Endothelial cell of umbilical vein (primary cell): ENCODE data around the gene CRLF3. TPM values are rescaled to one million over a fixed set of nuclear protein-coding genes. Genes with fewer than 3 reads are reported as not detected.

Experiments
- BruUV-seq: library from RNA; stranded (reverse); fragments of 400-500 nt; replicated peaks from 2 replicates; lab custom pipeline; 2021; lab: Mats Ljungman, UMichigan
- CTCF ChIA-PET: fragments of 300-600, 350-600 bp; sonication (Branson Sonifier 250); formaldehyde crosslinking; loops from one replicate; lab custom pipeline; 2021; ENCODE audit warnings: antibody characterized with exemption, inconsistent platforms; lab: Charles Lee
- POLR2A ChIA-PET: fragments of 300-600, 350-600 bp; sonication (Branson Sonifier 250); formaldehyde crosslinking; loops from one replicate; lab custom pipeline; 2021; ENCODE audit warnings: antibody characterized with exemption, inconsistent platforms; lab: Charles Lee
- DNase-seq: peaks from one replicate; pipeline ENCODE4 v3.0.0-alpha.2; 2011; ENCODE audit warnings: low read depth, low spot score
- FAIRE-seq: peaks from 2 replicates; lab custom pipeline; 2011; peaks lifted over from hg19 to GRCh38; lab: Jason Lieb, UNC
- H2AFZ ChIP-seq: 2 replicates; pipeline ENCODE4 v1.6.0; 2012; ENCODE audit warnings: low read depth, low read length, control low read depth, inconsistent platforms
- H3K27ac ChIP-seq: 2 replicates; pipeline ENCODE4 v1.5.1; 2011; ENCODE audit warnings: low read depth, mild to moderate bottlenecking, control low read depth, low read length, moderate library complexity; ENCODE audit not compliant: insufficient read depth
- H3K27me3 ChIP-seq, 2 experiments: 2 replicates each; pipeline versions ENCODE4 v1.6.0 to v1.6.1; 2011; ENCODE audit warnings: low read length in 2 of 2, mixed read lengths in 1 of 2; ENCODE audit not compliant: control insufficient read depth in 2 of 2, insufficient read depth in 2 of 2
- H3K36me3 ChIP-seq, 2 experiments: 2 replicates in 1 of 2; 3 replicates in 1 of 2; pipeline ENCODE4 v1.5.1; 2011; ENCODE audit warnings: low read length in 2 of 2, mild to moderate bottlenecking in 1 of 2, moderate library complexity in 1 of 2; ENCODE audit not compliant: control insufficient read depth in 2 of 2, insufficient read depth in 2 of 2; ENCODE audit errors: extremely low read depth in 1 of 2
- H3K4me1 ChIP-seq: 3 replicates; pipeline ENCODE4 v1.5.1; 2011; ENCODE audit warnings: mild to moderate bottlenecking, low read length; ENCODE audit not compliant: control insufficient read depth, insufficient read depth; ENCODE audit errors: extremely low read depth
- H3K4me2 ChIP-seq: 2 replicates; pipeline ENCODE4 v1.6.1; 2011; ENCODE audit warnings: low read length, control low read depth, mixed read lengths; ENCODE audit not compliant: insufficient read depth
- H3K4me3 ChIP-seq, 3 experiments: fragments of 200-600 bp in 1 of 3; sonication (generic), shearing (Covaris generic) in 1 of 3; replicated peaks in 1 of 3; 2 replicates each; pipeline ENCODE4 v1.5.1; 2011 to 2016; ENCODE audit warnings: control low read depth in 3 of 3, low read length in 3 of 3, mild to moderate bottlenecking in 2 of 3, inconsistent platforms in 1 of 3, low read depth in 1 of 3, moderate library complexity in 1 of 3; ENCODE audit not compliant: insufficient read depth in 1 of 3
- H3K79me2 ChIP-seq: 2 replicates; pipeline ENCODE4 v1.6.0; 2012; ENCODE audit warnings: low read length, inconsistent platforms; ENCODE audit not compliant: control insufficient read depth, insufficient read depth
- H3K9ac ChIP-seq: replicated peaks from 2 replicates; pipeline ENCODE3; 2011; ENCODE audit warnings: low read length, control low read depth; ENCODE audit not compliant: insufficient read depth; ENCODE audit errors: extremely low read depth
- H3K9me1 ChIP-seq: replicated peaks from 3 replicates; pipeline ENCODE4 v1.6.0; 2011; ENCODE audit warnings: mild to moderate bottlenecking, low read length; ENCODE audit not compliant: control insufficient read depth, insufficient read depth; ENCODE audit errors: extremely low read depth
- H3K9me3 ChIP-seq: replicated peaks from 2 replicates; pipeline ENCODE4 v1.5.1; 2012; ENCODE audit warnings: low read length, inconsistent platforms; ENCODE audit not compliant: control insufficient read depth, insufficient read depth
- H4K20me1 ChIP-seq: replicated peaks from 2 replicates; pipeline ENCODE3; 2011; ENCODE audit warnings: mild to moderate bottlenecking, low read length; ENCODE audit not compliant: control insufficient read depth, insufficient read depth; ENCODE audit errors: extremely low read depth
- EZH2 ChIP-seq: IDR thresholded peaks from 2 replicates; pipeline ENCODE4 v1.6.1; 2012; ENCODE audit warnings: borderline replicate concordance, low read depth, mild to moderate bottlenecking, moderate library complexity, low read length, inconsistent platforms; ENCODE audit not compliant: severe bottlenecking
- FOS ChIP-seq: IDR thresholded peaks from 2 replicates; pipeline ENCODE4 v1.6.1; 2011; ENCODE audit warnings: mild to moderate bottlenecking, low read length, moderate library complexity, borderline replicate concordance; ENCODE audit not compliant: insufficient read depth
- JUN ChIP-seq: IDR thresholded peaks from 2 replicates; pipeline ENCODE4 v1.6.1; 2011; ENCODE audit warnings: borderline replicate concordance, low read depth; ENCODE audit not compliant: insufficient read length, insufficient read depth
- MYC ChIP-seq: IDR thresholded peaks from one replicate; pipeline ENCODE4 v1.6.1; 2011; ENCODE audit warnings: mild to moderate bottlenecking, low read depth, low read length
- POLR2A ChIP-seq: IDR thresholded peaks from 2 replicates; pipeline ENCODE4 v1.6.1; 2012; ENCODE audit warnings: low read depth, mild to moderate bottlenecking, control low read depth, low read length
- POLR2AphosphoS5 ChIP-seq: IDR thresholded peaks from 2 replicates; pipeline ENCODE4 v1.6.1; 2012; ENCODE audit warnings: low read depth, mild to moderate bottlenecking, control low read depth, low read length, moderate library complexity; ENCODE audit not compliant: insufficient read depth
- dilution Hi-C: fragments of 300-500 bp; cut with MboI; formaldehyde crosslinking; loops from one replicate; pipeline ENCODE4 v1.15.0; 2019; ENCODE audit warnings: low sequenced_read_pairs; ENCODE audit not compliant: extremely low pct_ligation_motif_present
- intact Hi-C: fragments of 100-400 bp; cut with micrococcal nuclease; formaldehyde crosslinking; loops from one replicate; pipeline ENCODE4 v1.10.0; 2022
- polyA plus RNA-seq, 4 experiments: library from polyadenylated mRNA; depleted of rRNA in 3 of 4; stranded (reverse) in 3 of 4; unstranded in 1 of 4; fragments of >200 nt; gene quantifications; 2 replicates each; pipeline versions ENCODE4 v1.2.1 to v1.2.3, GENCODE V29; 2011 to 2012; ENCODE audit warnings: missing spikeins in 1 of 4
- total RNA-seq: library from RNA; stranded (reverse); gene quantifications from 2 replicates; pipeline ENCODE4 v1.2.3, GENCODE V29; 2021
- TF ChIP-seq, protein P1 (sequence below): IDR thresholded peaks from 2 replicates; pipeline ENCODE4 v1.6.1; 2011; ENCODE audit not compliant: insufficient read depth, insufficient read length

Gene CRLF3
- total and polyA plus RNA-seq, 2 donors (not counting 3 experiments of a cell fraction or from before 2014, with no cell fraction given), result 10.1 to 15.4 TPM

DNA sequence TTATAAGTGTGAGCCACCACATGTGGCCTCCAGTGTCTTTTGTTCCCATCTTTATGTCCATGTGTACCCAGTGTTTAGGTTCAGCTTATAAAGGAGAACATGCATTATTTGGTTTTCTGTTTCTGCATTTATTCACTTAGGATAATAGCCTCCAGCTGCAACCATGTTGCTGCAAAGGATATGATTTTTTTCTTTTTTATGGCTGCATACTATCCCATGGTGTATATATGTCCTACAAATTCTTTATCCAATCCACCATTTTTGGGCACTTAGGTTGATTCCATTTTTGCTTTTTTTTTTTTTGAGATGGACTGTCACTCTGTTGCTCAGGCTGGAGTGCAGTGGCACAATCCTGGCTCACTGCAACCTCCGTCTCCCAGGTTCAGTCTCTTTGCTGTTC lies 40.1 kb upstream of the CRLF3 start:
- H3K4me2 ChIP-seq, result no peak overlapping the region
- POLR2A ChIA-PET, result no interaction called here
- no peaks in the 10 kb centered on the region for H3K9me3 ChIP-seq
- DNase-seq (no peak), FAIRE-seq (no peak)
- no peaks in the 10 kb centered on the region for H4K20me1 ChIP-seq
- BruUV-seq, result no TSS peak
- H3K27me3 ChIP-seq, result no peaks in the 10 kb centered on the region
- intact Hi-C loops, result no loop called here
- dilution Hi-C loops, result no loop called here
- no peak overlapping the region for H3K9ac ChIP-seq
- peaks cover 0 to 3% of the 10 kb centered on the region in 2 experiments for H3K36me3 ChIP-seq
- TF ChIP-seq FOS (no peak), MYC (no peak), POLR2AphosphoS5 (no peak), EZH2 (no peak)
- TF ChIP-seq, protein P1, sequence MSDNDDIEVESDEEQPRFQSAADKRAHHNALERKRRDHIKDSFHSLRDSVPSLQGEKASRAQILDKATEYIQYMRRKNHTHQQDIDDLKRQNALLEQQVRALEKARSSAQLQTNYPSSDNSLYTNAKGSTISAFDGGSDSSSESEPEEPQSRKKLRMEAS, result no peak
- CTCF ChIA-PET, result no interaction called here
- H3K4me1 ChIP-seq, result no peaks in the 10 kb centered on the region
- no peak overlapping the region for H3K4me3 ChIP-seq
- H3K79me2 ChIP-seq, result no peaks in the 10 kb centered on the region
- H3K9me1 ChIP-seq, result no peaks in the 10 kb centered on the region
- no peak overlapping the region for H3K27ac ChIP-seq
- H2AFZ ChIP-seq, result no peak overlapping the region

DNA sequence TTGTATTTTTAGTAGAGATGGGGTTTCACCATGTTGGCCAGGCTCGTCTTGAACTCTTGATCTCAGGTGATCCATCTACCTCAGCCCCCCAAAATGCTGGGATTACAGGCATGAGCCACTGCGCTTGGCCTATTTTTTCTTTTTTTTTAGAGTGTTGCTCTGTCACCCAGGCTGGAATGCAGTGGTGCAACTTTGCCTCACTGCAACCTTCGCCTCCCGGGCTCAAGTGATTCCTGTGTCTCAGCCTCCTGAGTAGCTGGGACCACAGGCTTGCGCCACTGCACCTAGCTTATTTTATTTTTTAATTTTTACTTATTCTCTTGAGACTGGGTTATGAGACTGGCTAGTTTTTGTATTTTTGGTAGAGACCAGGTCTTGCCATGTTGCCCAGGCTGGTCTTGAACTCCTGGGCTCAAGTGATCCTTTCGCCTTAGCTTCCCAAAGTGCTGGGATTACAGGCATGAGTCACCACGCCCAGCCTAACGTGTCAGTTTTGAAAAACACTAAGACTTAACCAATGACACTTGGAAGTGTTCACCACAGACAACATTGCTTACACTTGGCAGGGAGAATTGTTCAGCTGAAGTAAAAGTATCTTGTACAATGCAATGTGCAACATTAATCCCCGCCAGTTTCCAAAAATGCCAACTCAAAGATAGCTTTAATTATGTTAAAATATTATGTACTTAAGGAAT lies 34.2 kb upstream of the CRLF3 start:
- H3K79me2 ChIP-seq, result no peaks in the 10 kb centered on the region
- H3K9ac ChIP-seq, result no peak overlapping the region
- DNase-seq (no peak), FAIRE-seq (no peak)
- H3K9me3 ChIP-seq, result no peaks in the 10 kb centered on the region
- no peak for TF ChIP-seq JUN
- TF ChIP-seq POLR2AphosphoS5, result no peak
- TF ChIP-seq POLR2A, result no peak
- no peak for TF ChIP-seq MYC
- no peak for TF ChIP-seq FOS
- peaks cover 0 to 2% of the 10 kb centered on the region in 2 experiments for H3K36me3 ChIP-seq
- no peaks in the 10 kb centered on the region for H4K20me1 ChIP-seq
- no peaks in the 10 kb centered on the region for H3K27me3 ChIP-seq
- CTCF ChIA-PET, result no interaction called here
- intact Hi-C loops, result no loop called here
- dilution Hi-C loops, result no loop called here
- no peaks in the 10 kb centered on the region for H3K9me1 ChIP-seq
- no peak overlapping the region for H3K27ac ChIP-seq
- POLR2A ChIA-PET, result no interaction called here
- H3K4me3 ChIP-seq, result no peak overlapping the region
- no peak overlapping the region for H3K4me2 ChIP-seq
- no TSS peak for BruUV-seq
- no peak overlapping the region for H2AFZ ChIP-seq
- H3K4me1 ChIP-seq, result no peaks in the 10 kb centered on the region
